Mesendoderm (in vitro differentiated cells): ENCODE measurements around the gene NDUFAF2.
A peak's percentile ranks its signal among the peaks of the same experiment; 100 is the strongest.
"Not testable (repeated sequence)": the region's sequence is repeated elsewhere in the genome, so short reads cannot be mapped to it uniquely, and the experiment has no call there.

Source experiments
- DNase-seq: peaks from one replicate; pipeline ENCODE4 v3.0.0; 2013
- H2AK5ac ChIP-seq: 2 replicates; pipeline ENCODE4 v1.6.1; 2013; ENCODE audit warnings: low read length, inconsistent platforms
- H2BK120ac ChIP-seq: 2 replicates; pipeline ENCODE4 v1.6.1; 2013; ENCODE audit warnings: low read depth, mild to moderate bottlenecking, low read length, moderate library complexity, mixed read lengths
- H2BK15ac ChIP-seq: replicated peaks from 2 replicates; pipeline ENCODE4 v1.6.1; 2013; ENCODE audit warnings: low read depth, mild to moderate bottlenecking, moderate library complexity
- H2BK5ac ChIP-seq: 2 replicates; pipeline ENCODE4 v1.6.1; 2013; ENCODE audit warnings: low read length, inconsistent platforms
- H3K18ac ChIP-seq: 2 replicates; pipeline ENCODE4 v1.6.1; 2013; ENCODE audit warnings: mild to moderate bottlenecking, low read length, mixed read lengths
- H3K23ac ChIP-seq: one replicate; pipeline ENCODE4 v1.6.1; 2013; ENCODE audit warnings: low read length
- H3K27ac ChIP-seq: 2 replicates; pipeline ENCODE4 v1.5.1; 2013; ENCODE audit warnings: low read depth, mild to moderate bottlenecking, inconsistent platforms, low read length, moderate library complexity
- H3K27me3 ChIP-seq: 2 replicates; pipeline ENCODE4 v1.6.1; 2013; ENCODE audit warnings: low read length, control low read depth, mild to moderate bottlenecking, inconsistent platforms; ENCODE audit not compliant: insufficient read depth, poor library complexity
- H3K36me3 ChIP-seq: 2 replicates; pipeline ENCODE4 v1.6.1; 2013; ENCODE audit warnings: low read length, inconsistent platforms; ENCODE audit not compliant: control insufficient read depth, insufficient read depth
- H3K4ac ChIP-seq: one replicate; pipeline ENCODE4 v1.6.1; 2013; ENCODE audit warnings: low read depth, mild to moderate bottlenecking, low read length, moderate library complexity
- H3K4me1 ChIP-seq: 2 replicates; pipeline ENCODE4 v1.6.1; 2013; ENCODE audit warnings: low read depth, low read length, inconsistent platforms; ENCODE audit not compliant: control insufficient read depth
- H3K4me2 ChIP-seq: 2 replicates; pipeline ENCODE4 v1.6.1; 2013; ENCODE audit warnings: low read length
- H3K4me3 ChIP-seq: 2 replicates; pipeline ENCODE4 v1.5.1; 2013; ENCODE audit warnings: mild to moderate bottlenecking, low read length
- H3K56ac ChIP-seq: one replicate; pipeline ENCODE4 v1.6.1; 2013; ENCODE audit warnings: low read length
- H3K79me1 ChIP-seq: 2 replicates; pipeline ENCODE4 v1.6.1; 2013; ENCODE audit warnings: low read length, inconsistent platforms
- H3K79me2 ChIP-seq: 2 replicates; pipeline ENCODE4 v1.6.1; 2013; ENCODE audit warnings: mild to moderate bottlenecking, low read length; ENCODE audit not compliant: control insufficient read depth, insufficient read depth
- H3K9ac ChIP-seq: 2 replicates; pipeline ENCODE4 v1.6.1; 2013; ENCODE audit warnings: low read length, inconsistent platforms
- H4K5ac ChIP-seq: one replicate; pipeline ENCODE4 v1.6.1; 2013; ENCODE audit warnings: low read length
- H4K8ac ChIP-seq: one replicate; pipeline ENCODE4 v1.6.1; 2013; ENCODE audit warnings: low read depth, mild to moderate bottlenecking, control low read depth, low read length, moderate library complexity
- WGBS: extraction: QIAGEN DNeasy Blood & Tissue Kit; methylation state at CpG from one replicate; pipeline ENCODE4 v1.1.7; 2013; ENCODE audit warnings: low lambda C conversion rate, missing lambda C conversion rate; ENCODE audit not compliant: insufficient coverage; ENCODE audit errors: extremely low coverage; 5-methylcytosine and 5-hydroxymethylcytosine counted together

The NDUFAF2 gene

DNA sequence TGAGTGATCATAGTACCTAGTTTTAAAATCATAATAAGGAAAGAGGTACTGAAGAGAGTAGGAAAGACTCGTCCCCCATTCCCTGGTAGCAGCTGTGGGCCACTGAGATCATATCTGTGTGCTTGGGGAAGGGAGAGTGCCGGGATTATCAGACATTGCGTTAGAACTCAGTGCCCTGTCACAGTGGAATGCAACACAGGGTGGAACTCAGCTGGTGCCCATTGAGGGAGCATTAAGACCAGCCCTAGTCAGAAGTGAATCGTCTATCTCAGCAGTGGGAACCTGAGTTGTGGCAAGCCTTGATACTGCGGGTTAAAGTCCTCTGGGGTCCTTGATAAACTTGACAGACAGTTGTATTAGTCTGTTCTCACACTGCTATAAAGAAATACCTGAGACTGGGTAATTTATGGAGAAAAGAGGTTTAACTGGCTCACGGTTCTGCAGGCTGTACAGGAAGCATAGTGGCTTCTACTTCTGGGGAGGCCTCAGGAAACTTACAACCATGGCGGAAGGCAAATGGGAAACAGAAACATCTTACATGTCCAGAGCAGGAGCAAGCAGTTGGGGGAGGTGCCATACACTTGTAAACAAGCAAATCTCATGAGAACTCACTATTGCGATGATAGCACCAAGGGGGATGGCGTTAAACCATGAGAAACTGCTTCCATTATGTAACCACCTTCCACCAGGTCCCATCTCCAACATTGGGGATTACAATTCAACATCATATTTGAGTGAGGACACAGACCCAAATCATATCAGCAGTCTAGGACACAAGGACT is 33.1 kb downstream of the NDUFAF2 start:
- Histone ChIP-seq H3K4me3 (no peak overlapping the region), H4K8ac (no peak overlapping the region), H3K36me3 (no peaks in the 10 kb centered on the region), H3K4me1 (no peaks in the 10 kb centered on the region), H2AK5ac (no peak overlapping the region), H3K79me2 (no peaks in the 10 kb centered on the region), H3K23ac (no peak overlapping the region), H2BK15ac (no peak overlapping the region), H4K5ac (no peak overlapping the region), H3K18ac (no peak overlapping the region), H3K27ac (no peak overlapping the region), H3K27me3 (no peaks in the 10 kb centered on the region), H2BK120ac (no peak overlapping the region), H3K56ac (no peak overlapping the region), H3K9ac (no peak overlapping the region), H2BK5ac (no peak overlapping the region), H3K79me1 (peaks cover 1% of the 10 kb centered on the region), H3K4ac (no peak overlapping the region), H3K4me2 (no peak overlapping the region)
- no CpG with 5 or more reads among the region's 9 CpGs for WGBS
- peak; percentile 22 for DNase-seq

- DNase-seq, result peak; percentile 85
- Histone ChIP-seq H3K27me3 (no peaks in the 10 kb centered on the region), H3K23ac (no peak overlapping the region), H3K56ac (no peak overlapping the region), H3K27ac (peak overlapping the region; percentile 9), H2BK15ac (no peak overlapping the region), H3K4me3 (no peak overlapping the region), H2BK5ac (no peak overlapping the region), H3K4me2 (no peak overlapping the region), H2AK5ac (no peak overlapping the region), H3K9ac (no peak overlapping the region), H3K4me1 (no peaks in the 10 kb centered on the region), H3K79me1 (no peaks in the 10 kb centered on the region), H2BK120ac (no peak overlapping the region), H4K8ac (no peak overlapping the region), H3K4ac (no peak overlapping the region), H4K5ac (no peak overlapping the region), H3K36me3 (no peaks in the 10 kb centered on the region), H3K18ac (no peak overlapping the region), H3K79me2 (no peaks in the 10 kb centered on the region)
- WGBS, result no CpG with 5 or more reads among the region's 1 CpG
Measured at GRCh38 chr5:60978968-60979367, 34.0 kb downstream of the NDUFAF2 start.

GRCh38 chr5:60980511-60980910 is 35.5 kb downstream of the NDUFAF2 start:
- Histone ChIP-seq H3K79me2 (no peaks in the 10 kb centered on the region), H3K4me1 (no peaks in the 10 kb centered on the region), H3K79me1 (no peaks in the 10 kb centered on the region), H3K9ac (no peak overlapping the region), H4K8ac (no peak overlapping the region), H3K27me3 (no peaks in the 10 kb centered on the region), H2AK5ac (no peak overlapping the region), H3K27ac (no peak overlapping the region), H3K23ac (no peak overlapping the region), H3K56ac (no peak overlapping the region), H3K4me2 (no peak overlapping the region), H4K5ac (no peak overlapping the region), H2BK15ac (no peak overlapping the region), H3K36me3 (no peaks in the 10 kb centered on the region), H2BK5ac (no peak overlapping the region), H2BK120ac (no peak overlapping the region), H3K18ac (no peak overlapping the region), H3K4ac (no peak overlapping the region), H3K4me3 (no peak overlapping the region)
- no CpG with 5 or more reads among the region's 2 CpGs for WGBS
- DNase-seq, result no peak

DNA sequence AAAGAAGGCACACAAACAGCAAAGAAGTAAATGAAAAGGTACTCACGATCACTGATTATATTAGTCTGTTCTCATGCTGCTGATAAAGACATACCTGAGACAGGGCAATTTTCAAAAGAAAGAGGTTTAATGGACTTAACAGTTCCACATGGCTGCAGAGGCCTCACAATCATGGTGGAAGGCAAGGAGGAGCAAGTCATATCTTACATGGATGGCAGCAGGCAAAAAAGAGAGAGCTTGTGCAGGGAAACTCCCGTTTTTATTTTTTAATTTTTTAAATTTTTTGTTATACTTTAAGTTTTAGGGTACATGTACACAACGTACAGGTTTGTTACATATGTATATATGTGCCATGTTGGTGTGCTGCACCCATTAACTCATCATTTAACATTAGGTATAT is 37.1 kb downstream of the NDUFAF2 start:
- H3K23ac ChIP-seq, H2BK120ac ChIP-seq, H3K36me3 ChIP-seq, DNase-seq, H2BK5ac ChIP-seq, H2AK5ac ChIP-seq, H3K79me2 ChIP-seq, H4K8ac ChIP-seq, H3K4ac ChIP-seq, H3K27me3 ChIP-seq, H2BK15ac ChIP-seq, H3K4me1 ChIP-seq, H3K4me2 ChIP-seq, H3K9ac ChIP-seq, H4K5ac ChIP-seq, H3K56ac ChIP-seq, H3K4me3 ChIP-seq, H3K79me1 ChIP-seq, H3K18ac ChIP-seq, H3K27ac ChIP-seq: not testable (repeated sequence)
- WGBS, result no CpG with 5 or more reads among the region's 3 CpGs

DNA sequence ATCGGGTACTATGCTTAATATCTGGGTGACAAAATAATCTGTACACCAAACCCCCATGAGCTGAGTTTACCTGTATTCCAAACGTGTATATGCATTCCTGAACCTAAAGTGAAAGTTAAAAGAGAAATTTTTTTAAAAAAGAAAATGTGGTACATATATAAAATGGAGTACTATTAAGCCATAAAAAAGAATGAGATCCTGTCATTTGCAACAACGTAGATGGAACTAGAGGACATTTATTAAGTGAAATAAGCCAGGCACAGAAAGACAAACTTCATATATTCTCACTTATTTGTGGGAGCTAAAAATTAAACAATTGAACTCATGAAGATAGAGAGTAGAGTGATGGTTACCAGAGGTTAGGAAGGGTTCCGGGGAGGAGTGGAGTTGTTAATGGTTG is 44.8 kb downstream of the NDUFAF2 start:
- H4K5ac ChIP-seq, result no peak overlapping the region
- WGBS, result no CpG with 5 or more reads among the region's 4 CpGs

DNA sequence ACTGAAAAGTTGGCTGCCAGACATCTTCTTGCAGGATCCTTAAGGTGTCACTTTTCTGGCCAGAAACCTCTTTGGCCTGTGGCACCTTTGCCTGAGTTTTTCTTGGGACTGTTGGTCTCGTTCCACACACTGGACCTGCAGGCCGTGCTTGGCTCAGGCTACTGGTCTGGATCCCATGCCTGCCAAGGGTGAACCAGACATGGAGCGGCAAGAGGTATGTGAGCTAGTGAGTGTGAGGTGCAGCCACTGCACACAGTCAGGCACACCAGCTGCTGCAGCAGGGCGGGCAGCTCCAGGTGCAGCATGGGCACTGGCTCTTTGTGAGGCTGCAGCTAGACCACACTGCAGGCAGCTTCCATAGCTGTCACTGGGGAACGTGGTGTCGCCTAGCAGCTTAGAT is 47.9 kb downstream of the NDUFAF2 start:
- no peak overlapping the region for H2BK5ac ChIP-seq
- no CpG with 5 or more reads among the region's 6 CpGs for WGBS
- no peak overlapping the region for H3K4ac ChIP-seq
- no peak overlapping the region for H3K56ac ChIP-seq
- H2BK120ac ChIP-seq, result no peak overlapping the region
- H3K18ac ChIP-seq, result no peak overlapping the region
- H2AK5ac ChIP-seq, result no peak overlapping the region
- peaks cover 3% of the 10 kb centered on the region for H3K79me1 ChIP-seq
- no peak overlapping the region for H4K8ac ChIP-seq
- H3K23ac ChIP-seq, result no peak overlapping the region
- no peak overlapping the region for H3K4me2 ChIP-seq
- H3K79me2 ChIP-seq, result no peaks in the 10 kb centered on the region
- no peak overlapping the region for H3K4me3 ChIP-seq
- no peak overlapping the region for H3K27ac ChIP-seq
- H3K9ac ChIP-seq, result no peak overlapping the region
- no peak overlapping the region for H2BK15ac ChIP-seq
- H3K36me3 ChIP-seq, result no peaks in the 10 kb centered on the region
- H4K5ac ChIP-seq, result no peak overlapping the region
- no peaks in the 10 kb centered on the region for H3K27me3 ChIP-seq
- DNase-seq, result no peak
- no peaks in the 10 kb centered on the region for H3K4me1 ChIP-seq

More for the DNA sequence above, 44.8 kb downstream of the NDUFAF2 start:
- Histone ChIP-seq H2BK120ac (no peak overlapping the region), H3K9ac (no peak overlapping the region), H3K4me1 (no peaks in the 10 kb centered on the region), H2BK15ac (no peak overlapping the region), H3K36me3 (no peaks in the 10 kb centered on the region), H2AK5ac (no peak overlapping the region), H2BK5ac (no peak overlapping the region), H3K27ac (no peak overlapping the region), H3K18ac (no peak overlapping the region), H3K56ac (no peak overlapping the region), H3K4me3 (no peak overlapping the region), H3K23ac (no peak overlapping the region), H4K8ac (no peak overlapping the region), H3K4me2 (no peak overlapping the region), H3K79me1 (peaks cover 3% of the 10 kb centered on the region), H3K4ac (no peak overlapping the region), H3K27me3 (no peaks in the 10 kb centered on the region), H3K79me2 (no peaks in the 10 kb centered on the region)
- DNase-seq, result no peak
